K562 (cell line): ENCODE data around the gene CCDC88C. TPM values are rescaled to one million over a fixed set of nuclear protein-coding genes. Genes with fewer than 3 reads are reported as not detected.

Source experiments
- ATAC-seq: fragments of 200-7000 bp; cut with Tn5 transposase; 3 replicates; pipeline ENCODE4 v1.9.1; 2020; ENCODE audit warnings: moderate library complexity
- BruUV-seq: library from RNA; stranded (reverse); fragments of 400-500 nt; replicated peaks from 2 replicates; lab custom pipeline; 2021; lab: Mats Ljungman, UMichigan
- CTCF ChIA-PET: fragments of 300-600 bp; formaldehyde crosslinking; extraction: SDS; loops from one replicate; lab custom pipeline; 2021; ENCODE audit warnings: low intra/inter-chr PET ratio; lab: Yijun Ruan, JAX
- POLR2A ChIA-PET: fragments of 300-600, 350-650 bp; sonication (Branson Sonifier 250); formaldehyde crosslinking; extraction: SDS; loops from one replicate; lab custom pipeline; 2021; ENCODE audit warnings: antibody characterized with exemption, inconsistent platforms; lab: Yijun Ruan, JAX
- DNase-seq, 4 experiments: peaks; one replicate each; pipeline versions ENCODE4 v3.0.0 to v3.0.0-alpha.2; 2011 to 2018; ENCODE audit warnings: low spot score in 3 of 4, mixed read lengths in 3 of 4; ENCODE audit errors: extremely low read depth in 1 of 4
- FAIRE-seq: peaks from 2 replicates; lab custom pipeline; 2011; peaks lifted over from hg19 to GRCh38; lab: Jason Lieb, UNC
- H2AFZ ChIP-seq: 2 replicates; pipeline ENCODE4 v1.6.0; 2011; ENCODE audit warnings: low read depth, low read length, control low read depth, inconsistent platforms
- H3K27ac ChIP-seq: fragments of 200-600 bp; 3 replicates; pipeline ENCODE4 v1.8.0; 2011; ENCODE audit warnings: low read depth, mild to moderate bottlenecking, control low read depth, inconsistent platforms, low read length, moderate library complexity, mixed read lengths; ENCODE audit errors: extremely low read depth
- H3K27me3 ChIP-seq, 2 experiments: fragments of 300-600 bp in 1 of 2; 2 replicates in 1 of 2; 3 replicates in 1 of 2; pipeline versions ENCODE4 v1.6.0 to v1.8.0; 2011; ENCODE audit warnings: inconsistent platforms in 2 of 2, low read length in 2 of 2, mild to moderate bottlenecking in 1 of 2, mixed read lengths in 1 of 2, moderate library complexity in 1 of 2; ENCODE audit not compliant: control insufficient read depth in 2 of 2, insufficient read depth in 2 of 2
- H3K36me3 ChIP-seq: fragments of 300-600 bp; 3 replicates; pipeline ENCODE4 v1.8.0; 2011; ENCODE audit warnings: mild to moderate bottlenecking, low read length, inconsistent platforms; ENCODE audit not compliant: control insufficient read depth, insufficient read depth
- H3K4me1 ChIP-seq, 2 experiments: fragments of 200-600 bp in 1 of 2; replicated peaks in 1 of 2; 2 replicates in 1 of 2; 3 replicates in 1 of 2; pipeline versions ENCODE4 v1.5.1 to v1.8.0; 2011; ENCODE audit warnings: inconsistent platforms in 2 of 2, low read length in 2 of 2, mild to moderate bottlenecking in 1 of 2, mixed read lengths in 1 of 2, moderate library complexity in 1 of 2; ENCODE audit not compliant: control insufficient read depth in 2 of 2, insufficient read depth in 2 of 2
- H3K4me2 ChIP-seq: 2 replicates; pipeline ENCODE4 v1.6.1; 2011; ENCODE audit warnings: low read length, control low read depth, inconsistent platforms, mixed read lengths; ENCODE audit not compliant: insufficient read depth
- H3K4me3 ChIP-seq: fragments of 200-600 bp; sonication (generic), shearing (Covaris generic); 2 replicates; pipeline ENCODE4 v1.5.1; 2016; ENCODE audit warnings: control low read depth, inconsistent platforms
- H3K79me2 ChIP-seq: fragments of 200-600 bp; 3 replicates; pipeline ENCODE4 v1.8.0; 2011; ENCODE audit warnings: low read length, inconsistent platforms; ENCODE audit not compliant: control insufficient read depth, insufficient read depth
- H3K9ac ChIP-seq, 2 experiments: 2 replicates each; pipeline versions ENCODE4 v1.6.0 to v1.6.1; 2011; ENCODE audit warnings: low read depth in 2 of 2, low read length in 2 of 2, control low read depth in 1 of 2, inconsistent platforms in 1 of 2, mild to moderate bottlenecking in 1 of 2, mixed read lengths in 1 of 2; ENCODE audit not compliant: insufficient read depth in 1 of 2
- H3K9me1 ChIP-seq: one replicate; pipeline ENCODE4 v1.6.0; 2011; ENCODE audit warnings: inconsistent platforms, mild to moderate bottlenecking, low read length, moderate library complexity; ENCODE audit not compliant: control insufficient read depth, insufficient read depth
- H3K9me3 ChIP-seq: replicated peaks from 2 replicates; pipeline ENCODE4 v1.5.1; 2011; ENCODE audit warnings: low read depth, low read length, inconsistent platforms; ENCODE audit not compliant: control insufficient read depth, insufficient read depth
- H4K20me1 ChIP-seq: replicated peaks from 2 replicates; pipeline ENCODE4 v1.6.1; 2011; ENCODE audit warnings: low read length, inconsistent platforms, mixed read lengths; ENCODE audit not compliant: control insufficient read depth, insufficient read depth
- AFF1 ChIP-seq, 2 experiments: fragments of 450-650 bp; IDR thresholded peaks; 2 replicates each; pipeline ENCODE4 v1.6.1; 2018; ENCODE audit warnings: mild to moderate bottlenecking in 2 of 2, low read depth in 1 of 2; ENCODE audit not compliant: partially characterized antibody in 2 of 2
- BRF2 ChIP-seq: IDR thresholded peaks from 3 replicates; pipeline ENCODE4 v1.6.1; 2011; ENCODE audit warnings: borderline replicate concordance, mild to moderate bottlenecking; ENCODE audit not compliant: insufficient read length, insufficient read depth
- CTBP1 ChIP-seq: fragments of 450-650 bp; IDR thresholded peaks from 2 replicates; pipeline ENCODE4 v1.6.1; 2016; ENCODE audit warnings: borderline replicate concordance
- MBD1 ChIP-seq: fragments of 250-450 bp; sonication (Bioruptor Pico); IDR thresholded peaks from 2 replicates; pipeline ENCODE4 v1.8.0; 2022; ENCODE audit warnings: inconsistent platforms
- PKNOX1 ChIP-seq: fragments of 450-650 bp; IDR thresholded peaks from 2 replicates; pipeline ENCODE4 v1.6.1; 2016
- PRMT5 ChIP-seq: sonication (generic); formaldehyde crosslinking; IDR thresholded peaks from 2 replicates; pipeline ENCODE4 v1.5.0; 2020; ENCODE audit warnings: missing genetic modification reagents
- SIRT6 ChIP-seq: IDR thresholded peaks from one replicate; pipeline ENCODE4 v1.6.1; 2012; ENCODE audit warnings: low read depth, mild to moderate bottlenecking, control low read depth, inconsistent platforms, low read length, moderate library complexity
- XRCC3 ChIP-seq: fragments of 450-650 bp; IDR thresholded peaks from 2 replicates; pipeline ENCODE4 v1.6.1; 2017; ENCODE audit warnings: mild to moderate bottlenecking, moderate library complexity
- ZC3H8 ChIP-seq: fragments of 450-650 bp; IDR thresholded peaks from 2 replicates; pipeline ENCODE4 v1.6.1; 2017
- ZNF23 ChIP-seq: fragments of 250-450 bp; sonication (Bioruptor Pico); IDR thresholded peaks from 2 replicates; pipeline ENCODE4 v1.4.0; 2020; ENCODE audit warnings: mild to moderate bottlenecking
- WGBS: fragments of 100-300 bp; shearing (Covaris generic); methylation state at CpG from one replicate; pipeline ENCODE4 v1.1.6; 2016; ENCODE audit warnings: low coverage, mixed read lengths; ENCODE audit not compliant: insufficient coverage; ENCODE audit errors: missing lambda C conversion rate; 5-methylcytosine and 5-hydroxymethylcytosine counted together
- in situ Hi-C: fragments of 300-500 bp; cut with MboI; formaldehyde crosslinking; loops from 4 replicates; pipeline ENCODE4 v1.15.0; 2018; ENCODE audit warnings: inconsistent platforms, mixed read lengths
- intact Hi-C: fragments of 100-400 bp; cut with micrococcal nuclease; formaldehyde crosslinking; loops from 2 replicates; pipeline ENCODE4 v1.14.2; 2022
- polyA plus RNA-seq, 8 experiments: library from polyadenylated mRNA; depleted of rRNA in 4 of 8; stranded (reverse) in 5 of 8; unstranded in 3 of 8; fragments of >200 nt; fragmentation: Nextera tagmentation in 2 of 8; fragmentation: Illumina TruSeq in 1 of 8; extraction: Ambion mirVana in 2 of 8; extraction: Trizol in 1 of 8; gene quantifications; 2 replicates each; pipeline versions ENCODE4 v1.2.1 to v1.2.3, GENCODE V29; 2011 to 2014; ENCODE audit warnings: inconsistent platforms in 1 of 8, missing spikeins in 1 of 8
- total RNA-seq, 7 experiments: library from RNA; depleted of rRNA in 6 of 7; stranded (reverse); fragments of >200 nt in 6 of 7; fragmentation: Illumina TruSeq in 2 of 7; extraction: Trizol in 2 of 7; gene quantifications; 2 replicates each; pipeline versions ENCODE4 v1.2.1 to v1.2.3, GENCODE V29; 2011 to 2021; ENCODE audit warnings: low replicate concordance in 1 of 7

Gene CCDC88C
- total and polyA plus RNA-seq, 9 of the 15 experiments (the other 6 are each of a cell fraction or from before 2014, with no cell fraction given) = 0.62 to 22.5 (median 10.7) TPM

GRCh38 chr14:91351512-91351862 is 66.1 kb downstream of the CCDC88C start:
- Histone ChIP-seq H3K27me3 (no peaks in the 10 kb centered on the region), H2AFZ (no peak overlapping the region), H3K79me2 (no peaks in the 10 kb centered on the region; the same call in 2 of the 3 replicates), H3K4me3 (no peak overlapping the region), H3K27ac (no peak overlapping the region), H3K36me3 (no peaks in the 10 kb centered on the region), H3K4me2 (no peak overlapping the region), H4K20me1 (peaks cover 4% of the 10 kb centered on the region; the same call in 1 of the 2 replicates), H3K4me1 (peaks cover 6 to 10% of the 10 kb centered on the region in 2 experiments; a peak in 4 of 5 replicates), H3K9ac (no peak overlapping the region), H3K9me3 (no peaks in the 10 kb centered on the region), H3K9me1 (peaks cover 5% of the 10 kb centered on the region)
- TF ChIP-seq AFF1 (IDR thresholded peaks at IDR 0.05; ENCODE audit: low read depth in 1 of 2, partially characterized antibody in 2 of 2) (no peak), BRF2 (no peak), PRMT5 (CRISPR knock-in tag) (no peak), SIRT6 (no peak), XRCC3 (no peak), PKNOX1 (no peak), MBD1 (CRISPR knock-in tag) (no peak), CTBP1 (no peak), ZNF23 (no peak), ZC3H8 (no peak)
- DNase-seq (no peak), FAIRE-seq (no peak), ATAC-seq (no peak)
- in situ Hi-C loops = no loop called here
- intact Hi-C loops = no loop called here
- WGBS = 90% methylated on average over 8 of the region's 10 CpGs
- ChIA-PET CTCF (no interaction called here), POLR2A (no interaction called here)
- no TSS peak for BruUV-seq
